ENCODE results near the gene ZFYVE26.

- TF ChIP-seq, protein P1, sequence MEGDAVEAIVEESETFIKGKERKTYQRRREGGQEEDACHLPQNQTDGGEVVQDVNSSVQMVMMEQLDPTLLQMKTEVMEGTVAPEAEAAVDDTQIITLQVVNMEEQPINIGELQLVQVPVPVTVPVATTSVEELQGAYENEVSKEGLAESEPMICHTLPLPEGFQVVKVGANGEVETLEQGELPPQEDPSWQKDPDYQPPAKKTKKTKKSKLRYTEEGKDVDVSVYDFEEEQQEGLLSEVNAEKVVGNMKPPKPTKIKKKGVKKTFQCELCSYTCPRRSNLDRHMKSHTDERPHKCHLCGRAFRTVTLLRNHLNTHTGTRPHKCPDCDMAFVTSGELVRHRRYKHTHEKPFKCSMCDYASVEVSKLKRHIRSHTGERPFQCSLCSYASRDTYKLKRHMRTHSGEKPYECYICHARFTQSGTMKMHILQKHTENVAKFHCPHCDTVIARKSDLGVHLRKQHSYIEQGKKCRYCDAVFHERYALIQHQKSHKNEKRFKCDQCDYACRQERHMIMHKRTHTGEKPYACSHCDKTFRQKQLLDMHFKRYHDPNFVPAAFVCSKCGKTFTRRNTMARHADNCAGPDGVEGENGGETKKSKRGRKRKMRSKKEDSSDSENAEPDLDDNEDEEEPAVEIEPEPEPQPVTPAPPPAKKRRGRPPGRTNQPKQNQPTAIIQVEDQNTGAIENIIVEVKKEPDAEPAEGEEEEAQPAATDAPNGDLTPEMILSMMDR (IDR thresholded peaks at IDR 0.05): peak in 1 of 7 experiments; percentile 14
- peak; percentile 12 to 79 (median 67) for TF ChIP-seq POLR2A (IDR thresholded peaks at IDR 0.05)
Measured at GRCh38 chr14:67816326-67817002, at the start of gene ZFYVE26.

All from body of pancreas (tissue), 4 donors.